Measurements from ENCODE around the gene FRMD4A.

GRCh38 chr10:14253711-14254110, 77.0 kb downstream of the FRMD4A start:
- TF ChIP-seq EGR1 (IDR thresholded peaks at IDR 0.05), result no peak
- no peak for TF ChIP-seq CEBPB (IDR thresholded peaks at IDR 0.05)

Data from Ishikawa (cell line).